Lower leg skin (tissue), 4 donors: Measurements from ENCODE around the gene TMEM209. TPM values are rescaled to one million over a fixed set of nuclear protein-coding genes. Genes with fewer than 3 reads are reported as not detected.

Source experiments
- DNase-seq, 2 donors: peaks; one replicate each; pipeline ENCODE4 v3.0.0-alpha.2; 2019; ENCODE audit warnings: low spot score in 2 of 2
- H3K4me3 ChIP-seq: fragments of 200-600 bp; sonication (generic); 2 replicates; pipeline ENCODE4 v1.5.1; 2017; ENCODE audit warnings: mild to moderate bottlenecking, low read depth; ENCODE audit not compliant: poor library complexity, severe bottlenecking
- POLR2A ChIP-seq, 2 donors: fragments of 450-650 bp; IDR thresholded peaks; one replicate each; pipeline ENCODE4 v1.6.1; 2016 to 2017; ENCODE audit warnings: antibody characterized with exemption in 2 of 2, mild to moderate bottlenecking in 1 of 2, moderate library complexity in 1 of 2
- WGBS, 2 donors: methylation state at CpG; one replicate each; pipeline ENCODE4 v1.1.5; 2018; 5-methylcytosine and 5-hydroxymethylcytosine counted together
- intact Hi-C: fragments of 100-400 bp; cut with DNase I; formaldehyde crosslinking; loops from one replicate; pipeline ENCODE4 v1.15.0; 2023; ENCODE audit warnings: low total_unique reads
- total RNA-seq, 4 donors: library from RNA; depleted of rRNA; stranded (reverse); fragments of >200 nt; gene quantifications; one replicate each; pipeline ENCODE4 v1.1.0, GENCODE V29; 2016
- TF ChIP-seq, protein P1 (sequence below), 3 donors: fragments of 450-650 bp; IDR thresholded peaks; one replicate each; pipeline ENCODE4 v1.5.1; 2016; ENCODE audit warnings: antibody characterized with exemption in 3 of 3, mild to moderate bottlenecking in 3 of 3, moderate library complexity in 2 of 3

The TMEM209 gene
- total RNA-seq, 4 donors from 2014 or later: 8.0 to 12.7 (median 9.7) TPM

DNA sequence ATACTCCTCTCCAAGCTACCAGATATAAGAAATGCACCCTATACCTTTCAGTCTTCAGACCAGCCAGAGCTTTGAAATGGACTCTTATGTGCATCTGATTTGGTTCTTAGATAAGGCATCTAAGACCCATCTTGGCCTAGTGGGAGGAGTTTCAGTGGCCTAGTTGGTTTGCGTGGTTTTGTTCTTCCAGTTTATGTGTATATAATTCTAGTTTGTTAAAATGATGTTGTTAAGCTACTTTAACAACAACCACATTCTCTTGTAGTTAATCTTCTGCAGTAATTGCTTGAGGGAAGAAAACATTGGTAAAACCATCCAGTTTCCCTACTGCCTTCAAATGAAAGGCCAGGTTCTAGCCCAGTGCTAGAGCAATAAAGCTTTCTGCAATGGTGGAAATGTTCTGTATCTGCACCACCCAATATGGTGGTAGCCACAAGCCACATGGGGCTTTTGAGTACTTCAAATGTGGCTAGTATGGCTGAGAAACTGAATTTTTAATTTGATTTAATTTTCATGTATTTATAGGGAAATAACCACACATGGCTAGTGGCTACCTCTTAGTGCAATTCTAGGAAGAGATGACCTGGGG lies 68.5 kb downstream of the TMEM209 start:
- WGBS, 2 donors: 95 to 100% methylated on average over 1 of the region's 1 CpG
- DNase-seq: no peak
- TF ChIP-seq, protein P1, sequence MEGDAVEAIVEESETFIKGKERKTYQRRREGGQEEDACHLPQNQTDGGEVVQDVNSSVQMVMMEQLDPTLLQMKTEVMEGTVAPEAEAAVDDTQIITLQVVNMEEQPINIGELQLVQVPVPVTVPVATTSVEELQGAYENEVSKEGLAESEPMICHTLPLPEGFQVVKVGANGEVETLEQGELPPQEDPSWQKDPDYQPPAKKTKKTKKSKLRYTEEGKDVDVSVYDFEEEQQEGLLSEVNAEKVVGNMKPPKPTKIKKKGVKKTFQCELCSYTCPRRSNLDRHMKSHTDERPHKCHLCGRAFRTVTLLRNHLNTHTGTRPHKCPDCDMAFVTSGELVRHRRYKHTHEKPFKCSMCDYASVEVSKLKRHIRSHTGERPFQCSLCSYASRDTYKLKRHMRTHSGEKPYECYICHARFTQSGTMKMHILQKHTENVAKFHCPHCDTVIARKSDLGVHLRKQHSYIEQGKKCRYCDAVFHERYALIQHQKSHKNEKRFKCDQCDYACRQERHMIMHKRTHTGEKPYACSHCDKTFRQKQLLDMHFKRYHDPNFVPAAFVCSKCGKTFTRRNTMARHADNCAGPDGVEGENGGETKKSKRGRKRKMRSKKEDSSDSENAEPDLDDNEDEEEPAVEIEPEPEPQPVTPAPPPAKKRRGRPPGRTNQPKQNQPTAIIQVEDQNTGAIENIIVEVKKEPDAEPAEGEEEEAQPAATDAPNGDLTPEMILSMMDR (IDR thresholded peaks at IDR 0.05): no peak
- no peak for TF ChIP-seq POLR2A (IDR thresholded peaks at IDR 0.05)
- intact Hi-C loops: no loop called here
- no peak overlapping the region for H3K4me3 ChIP-seq

DNA sequence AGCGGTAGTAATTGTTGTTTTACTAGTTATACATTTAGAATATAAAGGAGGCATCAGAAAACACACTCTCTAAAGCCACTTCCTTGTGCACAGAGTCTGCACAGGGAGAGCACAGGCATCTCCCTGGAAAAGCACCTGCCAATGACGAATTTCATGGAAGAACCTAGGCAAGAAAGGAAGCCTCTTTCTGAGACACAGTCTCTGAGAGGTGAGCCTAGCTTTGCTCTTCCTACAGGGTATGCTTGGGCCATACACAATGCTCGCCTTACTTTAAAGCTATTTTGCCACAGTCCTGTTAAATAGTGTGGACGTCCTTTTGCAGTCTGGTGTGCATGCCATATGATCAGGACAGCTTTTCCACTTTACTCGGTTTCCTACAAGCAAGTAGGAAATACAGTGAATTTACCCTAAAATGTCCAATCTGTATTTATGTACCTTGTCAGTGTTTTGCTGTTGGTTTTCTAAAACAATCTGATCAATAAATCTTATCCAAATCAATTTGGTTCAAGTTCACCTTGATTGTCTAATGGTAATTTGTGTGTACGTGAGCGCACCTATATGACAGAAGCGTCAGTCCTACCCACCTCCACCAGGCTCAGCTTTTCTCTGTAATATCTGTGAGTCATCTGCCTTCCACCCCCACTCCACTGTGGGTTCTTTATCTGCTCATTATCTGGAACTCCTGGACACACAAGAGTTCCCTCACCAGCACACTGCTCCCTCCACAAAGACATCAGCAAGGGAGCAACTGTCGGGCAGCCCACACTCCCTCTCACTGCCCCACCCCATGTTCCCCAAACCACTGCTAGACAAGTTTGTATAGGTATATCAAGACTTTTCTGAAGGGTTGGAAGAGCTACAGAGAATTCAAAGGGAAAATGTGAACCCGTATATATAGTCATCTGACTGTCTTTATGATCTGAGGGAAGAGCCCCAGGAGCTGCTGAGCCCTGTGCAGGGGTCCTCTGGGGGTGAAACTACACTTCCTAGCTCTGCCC lies 69.7 kb downstream of the TMEM209 start:
- H3K4me3 ChIP-seq: no peak overlapping the region
- no peak for DNase-seq
- WGBS, 2 donors: 91 to 93% methylated on average over 10 of the region's 10 CpGs
- TF ChIP-seq, protein P1 (IDR thresholded peaks at IDR 0.05): no peak
- TF ChIP-seq POLR2A (IDR thresholded peaks at IDR 0.05): no peak
- intact Hi-C loops: no loop called here

DNA sequence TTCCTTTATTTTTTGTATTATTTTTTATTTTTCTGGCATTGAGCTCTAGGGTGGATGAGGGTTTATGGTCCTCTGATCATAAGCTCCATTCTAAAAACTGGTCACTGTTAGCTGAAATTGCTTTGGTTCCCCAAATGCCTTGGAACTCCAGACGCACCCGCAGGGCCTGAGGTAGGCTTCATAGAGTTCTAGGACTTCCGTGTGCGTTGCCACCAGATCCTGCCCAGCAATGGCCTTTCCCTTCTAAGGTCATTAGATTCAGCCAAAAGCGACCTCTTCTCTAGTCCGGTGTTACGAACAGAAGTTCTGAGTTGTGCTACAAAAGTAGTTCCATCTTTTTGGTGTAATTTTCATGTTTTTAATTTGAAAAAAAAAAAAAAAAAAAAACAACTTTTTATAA lies 70.5 kb downstream of the TMEM209 start:
- intact Hi-C loops: no loop called here
- DNase-seq: no peak
- H3K4me3 ChIP-seq: no peak overlapping the region
- WGBS, 2 donors: 96 to 98% methylated on average over 7 of the region's 7 CpGs
- no peak for TF ChIP-seq POLR2A (IDR thresholded peaks at IDR 0.05)

DNA sequence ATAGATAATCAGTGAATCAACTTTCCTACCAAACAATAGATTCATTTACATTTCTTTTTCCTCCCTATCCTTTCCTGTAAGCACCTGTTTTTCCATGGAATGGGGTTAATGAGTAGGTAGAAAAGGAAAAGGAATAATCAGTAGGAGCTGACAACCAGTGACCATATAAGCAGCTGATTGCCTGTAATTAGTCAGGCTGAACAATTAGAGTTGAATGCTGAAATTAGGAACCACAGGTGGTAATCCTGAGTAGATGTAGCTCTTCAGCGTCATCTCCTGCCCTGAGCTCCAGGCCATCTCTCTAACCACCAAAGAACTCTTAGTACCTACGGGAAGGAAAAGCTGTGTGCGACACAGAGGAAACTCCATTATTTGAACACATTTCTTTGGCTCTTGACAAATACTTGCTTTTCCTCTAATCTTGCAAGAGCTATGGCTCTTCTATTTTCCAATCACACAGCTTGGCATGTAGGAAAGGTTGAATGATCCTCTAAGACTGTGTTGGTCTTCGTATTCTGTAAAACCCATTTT lies 71.0 kb downstream of the TMEM209 start:
- TF ChIP-seq POLR2A (IDR thresholded peaks at IDR 0.05): no peak
- TF ChIP-seq, protein P1 (IDR thresholded peaks at IDR 0.05): no peak
- DNase-seq: no peak
- H3K4me3 ChIP-seq: no peak overlapping the region
- WGBS, 2 donors: 94 to 95% methylated on average over 4 of the region's 4 CpGs
- intact Hi-C loops: no loop called here

DNA sequence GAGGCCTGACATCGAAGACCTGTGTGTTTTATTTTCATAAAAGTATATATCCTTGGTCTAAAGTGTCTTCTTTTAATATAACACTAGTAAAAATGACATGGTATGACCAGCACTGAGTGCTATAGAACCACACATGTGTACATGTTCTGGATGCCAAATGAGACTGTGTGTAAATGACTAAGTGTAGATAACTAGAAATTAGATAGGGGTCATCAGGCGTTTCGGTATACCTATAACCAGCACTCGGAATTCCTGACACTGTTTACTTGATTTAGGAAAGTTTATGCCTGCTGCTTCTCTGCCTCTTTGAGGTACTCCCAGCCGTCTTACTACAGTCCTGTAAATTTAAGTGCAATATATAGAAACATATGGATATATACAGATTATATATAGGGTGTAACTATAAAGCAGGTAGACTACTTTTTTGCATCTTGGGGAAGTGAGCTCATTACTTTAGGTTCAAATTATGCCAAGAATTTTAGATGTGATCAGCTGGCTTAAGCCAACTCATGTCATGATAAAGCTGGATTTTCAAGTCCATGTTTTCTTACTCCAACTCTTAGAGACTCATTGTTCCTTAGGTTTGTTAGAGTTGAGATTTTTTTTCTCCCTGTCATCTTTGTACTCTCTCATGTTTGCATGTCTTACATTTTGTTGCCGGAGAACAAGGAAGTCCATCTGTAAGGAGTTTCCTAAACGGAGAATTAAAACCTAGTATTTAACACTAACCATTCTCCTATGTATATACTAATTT lies 72.0 kb downstream of the TMEM209 start:
- no peak overlapping the region for H3K4me3 ChIP-seq
- no peak for TF ChIP-seq POLR2A (IDR thresholded peaks at IDR 0.05)
- TF ChIP-seq, protein P1 (IDR thresholded peaks at IDR 0.05): no peak
- WGBS, 2 donors: 93% methylated on average over 7 of the region's 7 CpGs
- intact Hi-C loops: no loop called here
- no peak for DNase-seq
